ENCODE measurements around the gene ESR2. TPM values are rescaled to one million over a fixed set of nuclear protein-coding genes. Genes with fewer than 3 reads are reported as not detected.
"Not testable (repeated sequence)": the region's sequence is repeated elsewhere in the genome, so short reads cannot be mapped to it uniquely, and the experiment has no call there.

Gene ESR2
- total RNA-seq, 2 experiments from 2014 or later: 0.17 to 0.45 TPM

DNA sequence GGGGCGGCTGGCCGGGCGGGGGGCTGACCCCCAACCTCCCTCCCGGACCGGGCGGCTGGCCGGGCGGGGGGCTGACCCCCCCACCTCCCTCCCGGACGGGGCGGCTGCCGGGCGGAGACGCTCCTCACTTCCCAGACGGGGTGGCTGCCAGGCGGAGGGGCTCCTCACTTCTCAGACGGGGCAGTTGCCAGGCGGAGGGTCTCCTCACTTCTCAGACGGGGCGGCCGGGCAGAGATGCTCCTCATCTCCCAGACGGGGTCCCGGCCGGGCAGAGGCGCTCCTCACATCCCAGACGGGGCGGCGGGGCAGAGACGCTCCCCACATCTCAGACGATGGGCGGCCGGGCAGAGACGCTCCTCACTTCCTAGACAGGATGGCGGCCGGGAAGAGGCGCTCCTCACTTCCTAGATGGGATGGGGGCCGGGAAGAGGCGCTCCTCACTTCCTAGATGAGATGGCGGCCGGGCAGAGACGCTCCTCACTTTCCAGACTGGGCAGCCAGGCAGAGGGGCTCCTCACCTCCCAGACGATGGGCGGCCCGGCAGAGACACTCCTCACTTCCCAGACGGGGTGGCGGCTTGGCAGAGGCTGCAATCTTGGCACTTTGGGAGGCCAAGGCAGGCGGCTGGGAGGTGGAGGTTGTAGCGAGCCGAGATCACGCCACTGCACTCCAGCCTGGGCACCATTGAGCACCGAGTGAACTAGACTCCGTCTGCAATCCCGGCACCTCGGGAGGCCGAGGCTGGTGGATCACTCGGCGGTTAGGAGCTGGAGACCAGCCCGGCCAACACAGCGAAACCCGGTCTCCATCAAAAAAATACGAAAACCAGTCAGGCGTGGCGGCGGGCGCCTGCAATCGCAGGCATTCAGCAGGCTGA lies 256.1 kb downstream of the ESR2 start:
- H3K36me3 Mint-ChIP-seq: peaks cover 27% of the 10 kb centered on the region
- H3K4me1 Mint-ChIP-seq (ENCODE audit: low read depth); intact Hi-C loops (cut with micrococcal nuclease); H3K27ac Mint-ChIP-seq; H3K4me3 Mint-ChIP-seq; H3K27me3 Mint-ChIP-seq; POLR2A ChIA-PET; H3K9me3 Mint-ChIP-seq; DNase-seq; CTCF ChIA-PET: not testable (repeated sequence)

DNA sequence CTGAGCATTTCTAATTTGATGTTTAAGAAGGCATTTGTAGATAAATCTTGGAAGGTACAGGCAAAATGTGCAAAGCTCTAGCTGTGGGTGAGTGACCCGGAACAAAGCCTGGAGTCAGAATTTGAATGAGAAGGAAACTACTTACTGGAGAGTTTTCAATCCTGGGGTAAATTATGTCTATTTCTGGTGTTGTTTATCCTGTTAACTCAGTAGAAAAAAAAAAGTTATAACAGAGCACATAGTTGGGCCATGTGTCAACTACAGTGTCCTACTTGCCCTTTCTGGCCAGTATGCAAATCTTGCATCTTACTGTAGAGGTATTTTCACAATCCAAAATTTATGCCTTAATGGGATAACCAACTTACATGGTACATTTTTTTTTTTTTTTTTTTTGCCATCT lies 259.0 kb downstream of the ESR2 start:
- Mint-ChIP-seq H3K27me3 (no peaks in the 10 kb centered on the region), H3K27ac (no peak overlapping the region), H3K36me3 (peaks cover 27% of the 10 kb centered on the region), H3K4me3 (no peak overlapping the region), H3K4me1 (ENCODE audit: low read depth) (peaks cover 2% of the 10 kb centered on the region), H3K9me3 (no peaks in the 10 kb centered on the region)
- intact Hi-C loops (cut with micrococcal nuclease): no loop called here
- no peak for DNase-seq
- POLR2A ChIA-PET: no interaction called here
- CTCF ChIA-PET: interaction anchor here (0.7 kb wide), 1 partner anchor 552 kb away, joined by 3 read pairs; no protein-coding TSS in a partner anchor

Small RNAs within 50 kb of the gene (microRNA-seq; reads per million reads assigned to microRNA genes)
- gene MIR548H1 (ENCODE audit: borderline microRNAs expressed, borderline number of aligned reads, borderline replicate concordance): not detected

Other genes starting within 250 kb of the ESR2 start
- gene MTHFD1, start 94.0 kb upstream of the ESR2 start, total RNA-seq: 100 to 1,000 TPM; 212 to 221 TPM
- gene AKAP5, start 171.1 kb upstream of the ESR2 start, total RNA-seq: 1 to 10 TPM in 1 of 2 experiments, under 1 TPM in 1; 0.74 to 1.1 TPM
- 10 to 100 TPM; 24.2 to 27.5 TPM for gene ZBTB25, start 209.5 kb upstream of the ESR2 start, total RNA-seq
- gene ZBTB1, start 210.4 kb upstream of the ESR2 start, total RNA-seq: 10 to 100 TPM; 29.8 to 31.8 TPM
- 1 to 10 TPM; 6.6 to 6.7 TPM for gene HSPA2, start 246.4 kb upstream of the ESR2 start, total RNA-seq

All from activated CD4-positive, alpha-beta memory T cell treated with anti-CD3 and anti-CD28 coated beads for 36 hours (primary cell).